ENCODE data around the gene ANKMY1.

ANKMY1 gene

DNA sequence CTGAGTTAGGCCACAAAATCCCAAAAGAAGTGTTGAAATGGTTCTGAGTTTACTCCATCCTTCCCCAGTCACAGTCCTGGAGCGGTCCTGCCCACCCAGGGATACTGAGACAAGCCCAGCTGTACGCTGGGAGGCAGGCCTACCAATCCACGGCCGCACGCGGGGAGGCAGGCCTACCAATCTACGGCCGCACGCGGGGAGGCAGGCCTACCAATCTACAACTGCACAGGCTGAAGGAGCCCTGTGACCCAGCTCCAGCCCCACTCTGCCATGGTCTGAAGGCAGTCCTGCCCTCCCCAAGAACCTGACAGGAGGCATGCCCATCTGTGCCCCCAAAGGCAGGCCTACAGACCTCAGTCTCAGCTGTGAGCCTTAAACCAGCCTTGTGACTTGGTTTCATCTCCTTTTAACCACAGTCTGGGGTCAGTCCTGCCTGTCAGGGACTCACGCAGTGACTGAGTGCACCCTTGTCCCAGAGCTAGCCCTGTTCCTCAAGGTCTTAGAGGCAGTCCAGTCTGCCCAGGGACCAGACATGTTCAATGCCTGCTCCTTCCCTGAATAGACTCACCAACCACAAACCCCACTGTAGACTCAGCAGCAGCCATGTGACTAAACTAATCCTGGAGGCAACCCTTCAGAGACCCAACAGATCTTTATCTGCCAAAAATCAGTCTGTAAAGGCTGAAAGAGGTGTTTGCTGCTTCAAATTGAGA lies 85.6 kb downstream of the ANKMY1 start:
- peak; percentile 6 for DNase-seq (ENCODE audit: low spot score)

DNA sequence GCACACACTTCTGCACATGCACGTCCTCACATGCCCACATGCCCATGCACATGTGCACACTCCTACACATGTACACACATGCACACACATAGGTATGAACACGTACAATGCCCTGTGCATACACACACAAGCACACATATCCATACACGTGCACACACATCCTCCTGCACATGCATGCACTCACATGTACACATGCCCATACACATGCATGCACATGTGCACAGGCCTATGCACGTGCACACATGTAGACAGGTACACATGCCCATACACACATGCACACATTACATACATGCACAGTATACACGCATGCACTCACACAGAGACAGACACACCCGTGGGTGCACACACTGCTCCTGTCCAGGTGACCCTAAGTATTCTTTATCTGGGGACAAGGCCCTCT lies 88.0 kb downstream of the ANKMY1 start:
- no peak for DNase-seq (ENCODE audit: low spot score)

GRCh38 chr2:240469239-240469636 lies 88.5 kb downstream of the ANKMY1 start:
- DNase-seq (ENCODE audit: low spot score), result peak; percentile 14

DNA sequence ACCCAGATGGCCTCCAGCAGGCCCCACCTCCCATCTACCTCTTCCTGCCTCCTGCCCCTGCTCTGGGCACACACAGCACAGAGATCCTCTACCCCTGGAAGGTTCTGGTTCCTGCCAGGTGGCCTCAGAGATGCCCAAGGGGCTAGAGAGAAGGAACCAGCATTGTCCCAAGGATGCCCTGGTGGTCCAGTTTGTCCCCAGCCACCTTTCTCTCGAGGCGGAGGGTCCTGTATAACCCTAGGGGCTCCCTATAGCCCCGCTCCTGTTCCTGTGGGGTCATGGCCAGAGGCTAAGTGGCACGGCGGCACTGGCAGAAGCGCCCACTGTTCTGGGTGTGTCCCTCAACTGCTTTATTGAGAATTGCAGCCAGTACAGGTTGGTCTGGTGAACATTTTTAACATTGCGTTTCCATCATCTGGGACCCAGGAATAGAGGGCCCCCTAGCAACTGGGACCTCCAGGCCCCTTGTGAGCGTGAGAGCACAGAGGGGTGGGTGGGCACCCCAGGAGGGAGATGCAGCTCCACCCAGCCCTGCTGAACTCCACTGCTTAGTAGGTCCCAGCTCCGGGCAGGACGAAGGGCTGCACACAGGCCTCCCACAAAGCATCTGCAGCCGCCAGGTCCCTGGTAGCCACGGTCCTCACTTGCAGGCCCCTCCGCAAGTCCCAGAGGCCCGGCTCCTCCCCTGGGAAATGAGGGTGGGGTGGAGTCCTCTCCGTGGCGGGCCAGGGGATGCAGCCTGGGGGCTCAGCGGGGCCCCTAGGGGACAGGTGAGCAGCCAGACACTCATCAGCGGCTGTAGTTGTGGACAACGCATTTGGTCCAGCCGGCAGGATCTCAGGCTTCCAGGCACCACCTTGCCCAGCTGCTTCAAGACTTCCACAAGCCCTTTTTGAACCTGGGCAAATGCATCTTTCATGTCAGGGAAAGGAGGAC lies 89.2 kb downstream of the ANKMY1 start:
- DNase-seq (ENCODE audit: low spot score), result peak; percentile 24

- DNase-seq (ENCODE audit: low spot score), result peak; percentile 22
Observed at GRCh38 chr2:240467659-240468302, 90.0 kb downstream of the ANKMY1 start.

DNA sequence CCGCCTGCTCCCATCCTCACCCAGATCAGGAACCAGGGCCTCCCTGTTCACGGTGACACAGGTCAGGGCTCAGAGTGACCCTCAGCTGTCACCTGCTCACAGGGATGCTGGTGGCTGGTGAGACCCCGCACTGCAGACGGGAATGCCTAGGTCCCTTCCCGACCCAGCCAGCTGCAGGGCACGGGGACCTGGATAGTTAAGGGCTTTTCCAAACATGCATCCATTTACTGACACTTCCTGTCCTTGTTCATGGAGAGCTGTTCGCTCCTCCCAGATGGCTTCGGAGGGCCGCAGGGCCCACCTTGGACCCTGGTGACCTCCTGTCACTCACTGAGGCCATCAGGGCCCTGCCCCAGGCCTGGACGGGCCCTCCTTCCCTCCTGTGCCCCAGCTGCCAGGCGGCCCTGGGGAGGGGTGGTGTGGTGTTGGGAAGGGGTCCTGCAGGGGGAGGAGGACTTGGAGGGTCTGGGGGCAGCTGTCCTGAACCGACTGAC lies 90.6 kb downstream of the ANKMY1 start:
- peak; percentile 8 for DNase-seq (ENCODE audit: low spot score)

DNA sequence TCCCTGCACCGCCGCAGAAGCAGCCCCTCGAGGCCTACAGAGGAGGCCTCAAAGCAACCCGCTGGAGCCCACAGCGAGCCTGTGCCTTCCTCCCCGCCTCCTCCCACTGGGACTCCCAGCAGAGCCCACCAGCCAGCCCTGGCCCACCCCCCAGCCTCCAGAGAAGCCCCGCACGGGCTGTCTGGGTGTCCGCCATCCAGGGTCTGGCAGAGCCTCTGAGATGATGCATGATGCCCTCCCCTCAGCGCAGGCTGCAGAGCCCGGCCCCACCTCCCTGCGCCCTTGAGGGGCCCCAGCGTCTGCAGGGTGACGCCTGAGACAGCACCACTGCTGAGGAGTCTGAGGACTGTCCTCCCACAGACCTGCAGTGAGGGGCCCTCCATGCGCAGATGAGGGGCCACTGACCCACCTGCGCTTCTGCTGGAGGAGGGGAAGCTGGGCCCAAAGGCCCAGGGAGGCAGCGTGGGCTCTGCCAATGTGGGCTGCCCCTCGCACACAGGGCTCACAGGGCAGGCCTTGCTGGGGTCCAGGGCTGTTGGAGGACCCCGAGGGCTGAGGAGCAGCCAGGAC lies 91.1 kb downstream of the ANKMY1 start:
- no peak for DNase-seq (ENCODE audit: low spot score)

GRCh38 chr2:240465765-240466578 lies 91.8 kb downstream of the ANKMY1 start:
- peak; percentile 6 for DNase-seq (ENCODE audit: low spot score)

- no peak for DNase-seq (ENCODE audit: low spot score)
Observed at GRCh38 chr2:240465268-240465764, 92.5 kb downstream of the ANKMY1 start.

GRCh38 chr2:240464514-240465241 lies 93.1 kb downstream of the ANKMY1 start:
- no peak for DNase-seq (ENCODE audit: low spot score)

DNA sequence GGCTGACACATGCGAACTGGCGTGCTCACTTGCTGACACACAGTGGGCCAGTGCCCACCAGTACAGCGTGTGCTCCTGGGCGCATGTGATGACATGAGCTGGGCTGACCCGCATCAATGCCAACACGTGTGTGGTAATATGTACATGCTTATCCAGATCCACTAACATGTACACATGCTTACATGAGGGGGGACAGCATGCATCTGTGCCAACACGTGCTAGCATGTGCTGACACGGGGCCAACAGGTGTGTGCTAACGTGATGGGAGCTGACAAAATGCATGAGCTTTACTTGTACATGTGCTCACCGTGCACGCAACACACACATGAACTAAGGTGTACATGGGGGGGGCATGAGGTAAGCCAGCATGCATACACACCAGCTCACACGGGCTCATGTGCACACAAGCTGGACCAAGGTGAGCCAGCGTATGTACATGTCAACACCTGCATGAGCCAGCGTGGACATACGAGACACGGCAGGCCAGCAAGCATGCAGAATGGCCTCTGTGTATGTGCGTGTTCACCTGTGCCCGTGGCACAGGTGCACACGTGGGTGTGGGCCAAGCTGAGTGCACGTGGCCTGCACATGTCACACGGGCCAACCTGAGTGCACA lies 93.8 kb downstream of the ANKMY1 start:
- no peak for DNase-seq (ENCODE audit: low spot score)

GRCh38 chr2:240463274-240463865 lies 94.4 kb downstream of the ANKMY1 start:
- no peak for DNase-seq (ENCODE audit: low spot score)

GRCh38 chr2:240462707-240463273 lies 95.0 kb downstream of the ANKMY1 start:
- DNase-seq (ENCODE audit: low spot score), result no peak

DNA sequence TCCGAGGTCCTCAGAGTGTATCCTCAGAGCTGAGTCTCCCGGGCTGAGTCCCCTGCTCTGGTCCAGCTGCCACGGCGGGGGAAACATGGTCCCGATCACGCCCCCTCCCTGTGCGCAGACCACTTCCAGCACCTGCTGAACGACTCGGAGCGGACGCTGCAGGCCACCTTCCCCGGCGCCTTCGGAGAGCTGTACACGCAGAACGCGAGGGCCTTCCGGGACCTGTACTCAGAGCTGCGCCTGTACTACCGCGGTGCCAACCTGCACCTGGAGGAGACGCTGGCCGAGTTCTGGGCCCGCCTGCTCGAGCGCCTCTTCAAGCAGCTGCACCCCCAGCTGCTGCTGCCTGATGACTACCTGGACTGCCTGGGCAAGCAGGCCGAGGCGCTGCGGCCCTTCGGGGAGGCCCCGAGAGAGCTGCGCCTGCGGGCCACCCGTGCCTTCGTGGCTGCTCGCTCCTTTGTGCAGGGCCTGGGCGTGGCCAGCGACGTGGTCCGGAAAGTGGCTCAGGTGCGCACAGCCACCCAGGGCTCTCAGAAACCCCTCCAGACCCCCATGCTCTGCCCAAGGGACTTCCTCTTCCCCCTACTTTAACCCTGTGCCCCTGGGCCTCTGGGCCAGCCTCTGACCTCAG lies 95.6 kb downstream of the ANKMY1 start:
- no peak for DNase-seq (ENCODE audit: low spot score)

GRCh38 chr2:240461471-240462072 lies 96.2 kb downstream of the ANKMY1 start:
- no peak for DNase-seq (ENCODE audit: low spot score)

DNA sequence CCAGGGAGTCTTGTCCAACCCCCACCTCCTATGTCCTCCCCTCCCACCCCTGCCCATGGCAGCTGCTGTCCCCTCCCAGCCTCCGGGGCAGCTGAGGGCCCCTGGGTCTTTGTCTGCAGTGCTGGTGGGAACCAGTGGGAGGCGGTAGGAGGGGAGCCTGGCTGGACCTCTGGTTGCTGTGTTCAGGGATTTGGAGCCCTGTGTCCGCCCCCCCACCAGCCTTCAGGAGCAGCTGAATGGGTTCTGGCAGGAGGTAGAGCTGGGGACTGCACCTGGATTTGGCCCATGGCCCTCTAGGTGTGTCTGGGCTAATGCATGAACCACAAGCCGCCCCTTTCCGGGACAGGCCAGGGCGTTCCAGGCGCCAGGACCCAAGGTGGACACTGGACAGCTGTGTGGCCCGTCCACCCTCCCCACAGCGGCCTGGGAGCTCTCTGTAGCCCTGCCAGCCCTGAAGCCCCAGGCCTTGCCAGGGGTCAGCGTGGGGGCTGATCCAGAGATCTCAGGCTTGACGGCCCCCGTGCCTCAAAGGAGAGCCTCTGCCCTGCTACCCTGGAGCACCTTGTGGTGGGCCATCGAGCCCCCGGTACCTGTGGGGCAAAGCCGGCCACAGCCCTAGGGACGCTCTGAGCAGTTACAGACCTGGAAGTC lies 96.9 kb downstream of the ANKMY1 start:
- no peak for DNase-seq (ENCODE audit: low spot score)

- DNase-seq (ENCODE audit: low spot score), result no peak
Observed at GRCh38 chr2:240460253-240460711, 97.5 kb downstream of the ANKMY1 start.

All from AG20443 (cell line).